ENCODE measurements around the gene COL6A1.
"Not testable (repeated sequence)": the region's sequence is repeated elsewhere in the genome, so short reads cannot be mapped to it uniquely, and the experiment has no call there.

The COL6A1 gene

GRCh38 chr21:45995686-45996179, 14.2 kb downstream of the COL6A1 start:
- no peak for DNase-seq (ENCODE audit: low spot score)

GRCh38 chr21:45996311-45997204, 15.0 kb downstream of the COL6A1 start:
- DNase-seq (ENCODE audit: low spot score), result no peak

GRCh38 chr21:45997205-45997494, 15.6 kb downstream of the COL6A1 start:
- no peak for DNase-seq (ENCODE audit: low spot score)

GRCh38 chr21:45997495-45998275, 16.1 kb downstream of the COL6A1 start:
- DNase-seq (ENCODE audit: low spot score), result no peak

GRCh38 chr21:45998276-45998701, 16.7 kb downstream of the COL6A1 start:
- no peak for DNase-seq (ENCODE audit: low spot score)

GRCh38 chr21:45998871-45999580, 17.5 kb downstream of the COL6A1 start:
- no peak for DNase-seq (ENCODE audit: low spot score)

- no peak for DNase-seq (ENCODE audit: low spot score)
Observed at GRCh38 chr21:45999581-46000181, 18.1 kb downstream of the COL6A1 start.

- DNase-seq (ENCODE audit: low spot score), result no peak
Observed at GRCh38 chr21:46000182-46000730, 18.7 kb downstream of the COL6A1 start.

GRCh38 chr21:46000731-46001641, 19.4 kb downstream of the COL6A1 start:
- DNase-seq (ENCODE audit: low spot score), result no peak

- DNase-seq (ENCODE audit: low spot score), result no peak
Observed at GRCh38 chr21:46001821-46002681, 20.5 kb downstream of the COL6A1 start.

- no peak for DNase-seq (ENCODE audit: low spot score)
Observed at GRCh38 chr21:46002841-46003574, 21.4 kb downstream of the COL6A1 start.

GRCh38 chr21:46003575-46004007, 22.0 kb downstream of the COL6A1 start:
- no peak for DNase-seq (ENCODE audit: low spot score)

GRCh38 chr21:46004168-46004861, 22.7 kb downstream of the COL6A1 start:
- DNase-seq (ENCODE audit: low spot score), result no peak

GRCh38 chr21:46005081-46005480, 23.5 kb downstream of the COL6A1 start:
- DNase-seq (ENCODE audit: low spot score), result no peak

GRCh38 chr21:46005481-46005881, 23.9 kb downstream of the COL6A1 start:
- no peak for DNase-seq (ENCODE audit: low spot score)

GRCh38 chr21:46005894-46006546, 24.4 kb downstream of the COL6A1 start:
- DNase-seq (ENCODE audit: low spot score), result not testable (repeated sequence)
